GDM1 (cell line): ENCODE data around the gene DGKB.

Source experiments
- DNase-seq: peaks from one replicate; lab custom pipeline; 2025; lab: John Stamatoyannopoulos, UW

DGKB gene

GRCh38 chr7:14859267-14859666 lies 43.3 kb downstream of the DGKB start:
- DNase-seq, result no peak

GRCh38 chr7:14858866-14859265 lies 43.7 kb downstream of the DGKB start:
- no peak for DNase-seq

GRCh38 chr7:14858410-14858809 lies 44.1 kb downstream of the DGKB start:
- DNase-seq, result no peak

- no peak for DNase-seq
These were observed 47.3 kb downstream of the DGKB start for GRCh38 chr7:14855033-14855794.

- DNase-seq, result no peak
These were observed 48.1 kb downstream of the DGKB start for GRCh38 chr7:14854471-14854870.

- DNase-seq, result no peak
These were observed 50.9 kb downstream of the DGKB start for GRCh38 chr7:14851610-14852009.

- no peak for DNase-seq
These were observed 52.5 kb downstream of the DGKB start for GRCh38 chr7:14850039-14850438.

GRCh38 chr7:14846405-14846804 lies 56.1 kb downstream of the DGKB start:
- DNase-seq, result no peak

GRCh38 chr7:14843755-14844154 lies 58.8 kb downstream of the DGKB start:
- no peak for DNase-seq

GRCh38 chr7:14842523-14842922 lies 60.0 kb downstream of the DGKB start:
- DNase-seq, result no peak

- DNase-seq, result no peak
These were observed 60.7 kb downstream of the DGKB start for GRCh38 chr7:14841869-14842268.

GRCh38 chr7:14841086-14841485 lies 61.5 kb downstream of the DGKB start:
- DNase-seq, result no peak

- no peak for DNase-seq
These were observed 63.2 kb downstream of the DGKB start for GRCh38 chr7:14839307-14839706.

- no peak for DNase-seq
These were observed 65.3 kb downstream of the DGKB start for GRCh38 chr7:14837216-14837615.

- DNase-seq, result no peak
These were observed 65.9 kb downstream of the DGKB start for GRCh38 chr7:14836571-14837189.

- no peak for DNase-seq
These were observed 66.5 kb downstream of the DGKB start for GRCh38 chr7:14836006-14836405.

GRCh38 chr7:14835384-14835783 lies 67.2 kb downstream of the DGKB start:
- DNase-seq, result no peak

- DNase-seq, result no peak
These were observed 67.7 kb downstream of the DGKB start for GRCh38 chr7:14834883-14835282.

GRCh38 chr7:14834456-14834855 lies 68.1 kb downstream of the DGKB start:
- DNase-seq, result no peak

GRCh38 chr7:14833707-14834106 lies 68.8 kb downstream of the DGKB start:
- no peak for DNase-seq

GRCh38 chr7:14828053-14828452 lies 74.5 kb downstream of the DGKB start:
- no peak for DNase-seq

GRCh38 chr7:14826426-14826825 lies 76.1 kb downstream of the DGKB start:
- no peak for DNase-seq

GRCh38 chr7:14825912-14826311 lies 76.6 kb downstream of the DGKB start:
- no peak for DNase-seq

- no peak for DNase-seq
These were observed 80.1 kb downstream of the DGKB start for GRCh38 chr7:14822481-14822854.
